ENCODE data around the gene JPT1.
A peak's percentile ranks its signal among the peaks of the same experiment; 100 is the strongest.
"Not testable (repeated sequence)": the region's sequence is repeated elsewhere in the genome, so short reads cannot be mapped to it uniquely, and the experiment has no call there.

The JPT1 gene

GRCh38 chr17:75130059-75130631 lies 24.2 kb downstream of the JPT1 start:
- no peak for DNase-seq (ENCODE audit: low spot score)

DNA sequence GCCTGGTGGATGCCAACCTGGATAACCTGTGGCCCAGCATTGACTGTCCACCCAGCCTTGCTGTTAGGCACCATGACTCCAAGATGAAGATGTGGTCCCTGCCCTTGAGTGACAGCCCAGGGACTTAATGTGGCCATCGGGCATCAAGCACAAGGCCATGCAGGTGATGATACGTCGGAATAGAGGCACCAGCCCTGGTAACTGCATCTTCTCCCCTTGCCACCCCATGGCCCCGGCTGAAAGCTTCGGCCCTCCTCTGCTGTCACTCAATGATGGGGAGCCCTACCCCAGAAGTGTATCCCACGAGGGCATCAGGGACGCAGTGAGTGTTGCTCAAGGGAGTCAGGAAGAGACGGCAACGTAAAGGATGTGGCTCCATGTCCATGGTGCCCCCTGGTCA lies 24.7 kb downstream of the JPT1 start:
- DNase-seq (ENCODE audit: low spot score) = no peak

DNA sequence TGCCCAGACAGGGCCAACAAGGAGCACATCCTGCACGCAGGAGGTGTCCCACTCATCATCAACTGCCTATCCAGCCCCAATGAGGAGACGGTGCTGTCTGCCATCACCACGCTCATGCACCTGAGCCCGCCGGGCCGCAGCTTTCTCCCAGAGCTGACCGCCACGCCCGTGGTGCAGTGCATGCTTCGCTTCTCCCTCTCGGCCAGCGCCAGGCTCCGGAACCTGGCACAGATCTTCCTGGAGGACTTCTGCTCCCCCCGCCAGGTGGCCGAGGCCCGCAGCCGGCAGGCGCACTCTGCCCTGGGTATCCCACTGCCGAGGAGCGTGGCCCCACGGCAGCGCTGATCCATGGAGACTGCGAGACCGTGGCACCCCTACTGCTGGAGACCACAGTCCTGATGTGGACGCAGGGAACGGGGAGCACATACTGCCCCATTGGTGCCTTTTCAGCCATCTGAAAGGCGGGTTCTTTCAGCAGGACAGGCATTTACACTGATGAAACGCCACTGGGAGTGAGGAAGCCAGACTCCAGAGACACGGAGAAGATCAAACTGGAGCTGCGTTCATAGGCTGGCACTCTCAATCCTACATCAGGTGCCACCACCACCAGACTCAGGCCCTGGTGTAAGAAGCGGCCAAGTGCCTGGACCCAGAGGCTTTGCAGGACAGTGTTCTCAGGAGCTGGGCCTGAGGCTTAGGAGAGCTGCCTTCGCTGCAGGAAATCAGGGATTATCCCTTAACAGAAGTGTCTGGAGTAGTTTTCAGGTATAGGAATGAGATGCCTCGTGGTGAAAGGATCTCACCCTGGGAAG lies 25.4 kb downstream of the JPT1 start:
- DNase-seq (ENCODE audit: low spot score) = no peak

GRCh38 chr17:75127936-75128335 lies 26.4 kb downstream of the JPT1 start:
- not testable (repeated sequence) for DNase-seq (ENCODE audit: low spot score)

DNA sequence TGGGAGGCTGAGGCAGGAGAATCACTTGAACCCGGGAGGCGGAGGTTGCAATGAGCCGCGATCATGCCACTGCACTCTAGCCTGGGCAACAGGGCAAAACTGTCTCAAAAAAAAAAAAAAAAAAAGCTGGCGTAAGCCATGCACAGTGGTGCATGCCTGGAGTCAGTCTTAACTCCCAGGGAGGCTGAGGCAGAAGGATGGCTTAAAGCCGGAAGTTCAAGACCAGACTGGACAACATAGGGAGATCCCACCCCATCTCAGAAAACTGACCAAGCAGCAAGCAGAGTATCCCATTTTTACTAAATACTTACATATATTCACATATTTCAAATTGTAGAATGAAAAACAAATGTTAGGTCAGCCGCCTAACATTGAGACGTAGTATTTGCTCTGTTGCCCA lies 27.4 kb downstream of the JPT1 start:
- DNase-seq (ENCODE audit: low spot score) = no peak

DNA sequence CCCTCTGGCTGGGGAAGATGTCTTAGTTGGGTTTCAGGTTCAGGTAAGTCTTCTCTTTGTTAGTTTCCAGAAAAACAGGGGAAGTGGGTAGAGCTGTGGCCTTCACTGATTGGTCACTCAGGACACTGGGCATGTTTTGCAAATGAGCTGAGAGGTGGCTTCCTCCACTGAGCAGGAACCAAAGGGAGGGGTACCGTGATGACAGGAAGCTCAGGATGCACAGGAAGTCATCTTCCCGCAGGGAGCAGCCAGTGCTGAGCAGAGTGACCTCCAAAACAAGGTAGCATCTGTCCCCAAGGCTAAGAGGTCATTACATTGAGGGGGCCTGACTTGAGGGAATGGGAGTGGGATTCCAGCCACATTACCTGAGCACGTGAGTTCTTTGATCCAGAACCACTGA lies 28.3 kb downstream of the JPT1 start:
- no peak for DNase-seq (ENCODE audit: low spot score)

GRCh38 chr17:75124819-75125162 lies 29.5 kb downstream of the JPT1 start:
- DNase-seq (ENCODE audit: low spot score) = no peak

DNA sequence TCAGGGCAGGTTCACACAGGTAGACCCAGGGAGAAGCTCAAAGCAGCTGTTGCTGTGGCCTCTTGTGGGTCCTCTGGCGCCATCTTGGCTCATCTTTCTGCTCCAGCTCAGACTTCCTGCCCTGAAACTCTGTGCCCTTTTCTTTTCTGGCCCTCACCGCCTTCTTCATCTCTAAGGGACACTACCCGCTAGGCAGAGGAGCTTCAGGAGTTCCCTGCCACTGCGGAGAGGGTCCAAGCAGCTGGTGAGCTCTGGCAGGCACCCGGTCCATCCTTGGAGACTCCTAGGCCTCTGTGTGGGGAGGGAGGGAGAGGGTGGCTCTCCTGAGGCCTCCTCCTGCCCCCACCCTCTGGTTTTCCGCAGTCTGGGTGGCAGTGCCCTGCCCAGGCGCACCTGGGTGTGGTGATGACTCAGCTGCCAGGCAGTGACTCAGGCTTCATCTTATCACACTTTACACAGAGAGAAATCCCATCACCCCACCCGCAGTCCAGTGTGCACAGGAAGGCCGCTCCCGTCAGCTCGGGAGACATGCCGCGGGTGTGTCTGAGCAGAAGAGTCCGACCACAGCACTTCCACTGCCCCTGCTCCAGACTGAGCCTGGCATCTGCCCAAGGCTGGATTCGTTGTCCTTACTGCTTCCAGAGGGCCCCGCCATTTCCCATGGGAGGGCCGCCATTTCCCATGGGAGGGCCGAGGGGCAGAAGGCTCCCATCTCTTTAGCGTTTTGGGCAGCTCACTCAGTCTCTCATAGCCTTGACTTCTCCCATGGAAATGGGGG lies 30.1 kb downstream of the JPT1 start:
- no peak for DNase-seq (ENCODE audit: low spot score)

- DNase-seq (ENCODE audit: low spot score) = no peak
Observed at GRCh38 chr17:75118307-75118706, 36.0 kb downstream of the JPT1 start.

DNA sequence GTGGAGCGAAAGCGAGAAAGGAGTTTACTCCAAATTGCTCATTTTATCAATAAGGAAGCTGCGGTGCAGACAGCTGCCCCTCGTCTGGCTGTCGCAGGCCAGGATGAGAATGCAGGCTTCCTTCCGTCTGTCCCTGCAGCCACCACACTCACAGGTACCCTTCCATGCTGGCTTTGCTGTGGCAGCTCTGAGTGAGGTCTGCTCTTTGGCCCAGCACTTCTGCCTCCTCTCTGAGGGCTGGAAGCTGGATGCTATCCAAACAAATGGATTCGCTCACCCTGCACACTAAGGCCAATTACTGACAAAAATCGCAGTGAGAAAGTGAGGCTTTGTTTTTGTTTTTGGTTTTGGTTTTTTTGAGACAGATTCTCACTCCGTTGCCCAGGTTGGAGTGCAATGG lies 37.6 kb downstream of the JPT1 start:
- no peak for DNase-seq (ENCODE audit: low spot score)

GRCh38 chr17:75115555-75115954 lies 38.8 kb downstream of the JPT1 start:
- no peak for DNase-seq (ENCODE audit: low spot score)

- no peak for DNase-seq (ENCODE audit: low spot score)
Observed at GRCh38 chr17:75114552-75115314, 39.6 kb downstream of the JPT1 start.

GRCh38 chr17:75113798-75114551 lies 40.3 kb downstream of the JPT1 start:
- DNase-seq (ENCODE audit: low spot score) = peak; percentile 94

DNA sequence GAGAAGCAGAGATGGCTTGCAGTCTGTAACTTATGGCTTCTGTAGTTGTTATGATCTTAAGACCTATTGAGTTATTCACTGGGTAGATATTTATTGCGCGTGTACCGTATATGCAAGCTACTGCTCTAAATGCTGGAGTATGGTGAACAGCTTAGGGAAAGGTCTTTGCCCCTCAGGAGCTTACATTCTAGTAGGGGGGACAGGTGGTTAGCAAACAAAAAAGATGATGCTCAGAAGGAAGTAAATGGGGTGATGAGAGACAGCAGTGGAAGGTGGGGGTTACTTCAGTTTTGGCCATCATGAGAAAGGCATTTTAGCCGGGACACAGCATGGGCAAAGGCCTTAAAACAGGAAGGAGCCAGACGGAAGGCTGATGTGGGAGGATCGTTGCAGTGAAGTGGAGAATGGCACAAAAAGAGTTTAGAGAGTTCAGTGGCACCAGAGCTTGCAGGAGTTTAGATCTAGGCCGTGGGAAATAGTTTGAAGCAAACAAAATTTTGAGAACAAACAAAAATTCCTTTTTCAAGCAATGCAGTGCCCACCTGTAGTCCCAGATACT lies 42.5 kb downstream of the JPT1 start:
- no peak for DNase-seq (ENCODE audit: low spot score)

DNA sequence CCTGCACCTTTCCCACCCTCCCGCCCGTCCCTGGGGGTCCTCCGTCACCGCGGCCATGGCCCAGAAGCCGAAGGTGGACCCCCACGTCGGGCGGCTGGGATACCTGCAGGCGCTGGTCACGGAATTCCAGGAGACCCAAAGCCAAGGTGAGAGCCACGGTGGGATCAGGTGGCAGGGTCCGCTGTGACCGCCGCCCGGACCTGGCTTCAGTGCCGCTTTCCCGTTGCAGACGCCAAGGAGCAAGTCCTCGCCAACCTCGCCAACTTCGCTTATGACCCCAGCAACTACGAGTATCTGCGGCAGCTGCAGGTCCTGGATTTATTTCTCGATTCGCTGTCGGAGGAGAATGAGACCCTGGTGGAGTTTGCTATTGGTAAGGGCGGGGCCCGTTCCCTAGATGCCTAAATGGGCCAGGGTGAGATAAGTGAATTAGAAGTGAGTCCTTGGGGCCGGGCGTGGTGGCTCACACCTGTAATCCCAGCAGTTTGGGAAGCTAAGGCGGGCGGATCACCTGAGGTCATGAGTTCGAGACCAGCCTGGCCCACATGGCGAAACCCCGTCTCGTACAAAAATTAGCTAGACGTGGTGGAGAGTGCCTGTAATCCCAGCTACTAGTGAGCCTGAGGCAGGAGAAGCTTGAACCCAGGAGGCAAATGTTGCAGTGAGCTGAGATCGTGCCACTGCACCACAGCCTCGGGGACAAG lies 43.9 kb downstream of the JPT1 start:
- no peak for DNase-seq (ENCODE audit: low spot score)

GRCh38 chr17:75109407-75110233 lies 44.7 kb downstream of the JPT1 start, which contains the start of gene ARMC7:
TSS of gene ARMC7 (plus strand) at chr17:75109969. CDS start at chr17:75110289, 320 bp downstream.
- peak; percentile 98 for DNase-seq (ENCODE audit: low spot score)

GRCh38 chr17:75109046-75109406 lies 45.3 kb downstream of the JPT1 start:
- peak; percentile 73 for DNase-seq (ENCODE audit: low spot score)

DNA sequence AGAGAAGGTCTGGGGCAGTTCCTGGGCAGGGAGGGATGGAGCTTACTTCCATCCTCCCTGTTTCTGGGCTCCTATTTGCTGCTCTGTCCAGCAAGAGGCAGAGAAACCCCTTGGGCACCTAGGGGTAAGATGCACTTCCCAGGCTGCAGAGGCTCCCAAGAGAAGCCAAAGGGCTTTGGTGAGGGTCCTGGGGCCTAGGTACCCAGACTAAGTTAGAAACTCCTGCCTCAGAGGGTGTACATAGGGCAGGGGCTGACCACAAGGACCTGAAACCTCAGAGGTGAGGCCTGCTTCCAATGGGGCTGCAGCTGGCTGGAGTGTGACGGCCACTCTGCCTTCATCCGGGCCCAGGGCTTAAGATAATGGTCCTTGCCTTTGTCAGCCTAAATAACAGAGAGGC lies 46.1 kb downstream of the JPT1 start:
- DNase-seq (ENCODE audit: low spot score) = no peak

DNA sequence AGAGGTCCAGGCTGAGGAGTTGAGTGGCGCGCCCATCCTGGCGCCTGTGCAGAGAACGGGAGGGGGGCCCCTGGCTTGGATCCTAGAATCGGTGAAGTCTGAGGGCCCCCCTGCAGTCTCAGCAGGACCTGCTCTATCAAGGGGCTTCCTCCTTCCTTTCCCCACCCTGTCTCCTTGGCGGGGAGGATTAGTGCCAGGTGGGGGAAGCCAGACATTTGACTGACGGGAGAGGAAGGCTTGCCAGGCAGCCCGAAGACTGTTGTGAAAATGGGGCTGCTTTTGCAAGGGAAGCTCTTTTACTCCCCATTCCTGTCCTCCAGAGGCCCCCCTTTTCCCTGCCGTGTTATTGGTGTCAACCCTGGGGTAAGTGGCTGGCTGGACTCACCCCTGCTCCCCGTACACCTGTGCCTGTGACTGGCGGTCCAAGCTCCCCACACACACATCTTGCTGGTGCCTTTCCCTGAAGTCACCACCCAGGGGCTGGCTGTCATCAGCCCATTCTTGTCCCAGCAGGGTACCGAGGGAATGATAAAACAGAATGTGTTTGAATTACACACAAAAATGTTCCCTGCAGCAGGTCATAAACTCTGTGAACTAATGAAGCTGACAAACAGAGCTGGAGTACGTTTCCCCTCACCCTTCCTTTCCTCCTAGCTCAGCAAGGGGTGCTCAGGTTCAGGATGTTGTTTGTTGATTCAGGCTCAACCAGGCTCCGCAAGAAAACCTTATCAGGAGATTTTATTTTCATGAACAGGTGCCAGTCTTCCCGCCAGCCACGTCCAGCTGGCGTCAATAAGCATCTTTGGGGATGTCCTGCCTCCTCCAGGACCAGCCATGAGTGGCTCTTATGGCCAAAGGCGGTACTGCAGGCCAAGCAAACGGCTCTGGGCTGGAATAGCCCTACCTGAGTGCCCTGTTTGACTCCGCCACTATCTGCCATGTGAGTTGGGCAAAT lies 48.9 kb downstream of the JPT1 start:
- peak; percentile 75 for DNase-seq (ENCODE audit: low spot score)

Measured in ecto neural progenitor cell (in vitro differentiated cells).